Esophagus (tissue), 2 donors: ENCODE data around the gene NNAT. TPM values are rescaled to one million over a fixed set of nuclear protein-coding genes. Genes with fewer than 3 reads are reported as not detected.

Source experiments
- polyA plus RNA-seq, 2 donors: library from polyadenylated mRNA; stranded (reverse); fragments of 200-250 nt; gene quantifications; one replicate each; pipeline ENCODE4 v1.2.3, GENCODE V29; 2013
- donor health status: healthy with polysubstance abuse.
- donor health status: Bipolar disorder and iron deficiency.

Gene NNAT
- polyA plus RNA-seq, 2 donors = 2.5 to 3.8 TPM

Other genes starting within 250 kb of the NNAT start
- gene MANBAL, start 231.6 kb upstream of the NNAT start, polyA plus RNA-seq = 10 to 100 TPM; 27.6 to 58.1 TPM
- 10 to 100 TPM; 26.9 to 59.4 TPM for gene SRC, start 175.1 kb upstream of the NNAT start, polyA plus RNA-seq
- gene BLCAP, start 6.6 kb downstream of the NNAT start, polyA plus RNA-seq = 10 to 100 TPM; 45.7 to 80.2 TPM
- gene CTNNBL1, start 172.8 kb downstream of the NNAT start, polyA plus RNA-seq = 10 to 100 TPM; 30.2 to 39.6 TPM